ENCODE data around the gene FGGY.
A peak's percentile ranks its signal among the peaks of the same experiment; 100 is the strongest.
"Not testable (repeated sequence)": the region's sequence is repeated elsewhere in the genome, so short reads cannot be mapped to it uniquely, and the experiment has no call there.

FGGY gene, protein sequence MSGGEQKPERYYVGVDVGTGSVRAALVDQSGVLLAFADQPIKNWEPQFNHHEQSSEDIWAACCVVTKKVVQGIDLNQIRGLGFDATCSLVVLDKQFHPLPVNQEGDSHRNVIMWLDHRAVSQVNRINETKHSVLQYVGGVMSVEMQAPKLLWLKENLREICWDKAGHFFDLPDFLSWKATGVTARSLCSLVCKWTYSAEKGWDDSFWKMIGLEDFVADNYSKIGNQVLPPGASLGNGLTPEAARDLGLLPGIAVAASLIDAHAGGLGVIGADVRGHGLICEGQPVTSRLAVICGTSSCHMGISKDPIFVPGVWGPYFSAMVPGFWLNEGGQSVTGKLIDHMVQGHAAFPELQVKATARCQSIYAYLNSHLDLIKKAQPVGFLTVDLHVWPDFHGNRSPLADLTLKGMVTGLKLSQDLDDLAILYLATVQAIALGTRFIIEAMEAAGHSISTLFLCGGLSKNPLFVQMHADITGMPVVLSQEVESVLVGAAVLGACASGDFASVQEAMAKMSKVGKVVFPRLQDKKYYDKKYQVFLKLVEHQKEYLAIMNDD

DNA sequence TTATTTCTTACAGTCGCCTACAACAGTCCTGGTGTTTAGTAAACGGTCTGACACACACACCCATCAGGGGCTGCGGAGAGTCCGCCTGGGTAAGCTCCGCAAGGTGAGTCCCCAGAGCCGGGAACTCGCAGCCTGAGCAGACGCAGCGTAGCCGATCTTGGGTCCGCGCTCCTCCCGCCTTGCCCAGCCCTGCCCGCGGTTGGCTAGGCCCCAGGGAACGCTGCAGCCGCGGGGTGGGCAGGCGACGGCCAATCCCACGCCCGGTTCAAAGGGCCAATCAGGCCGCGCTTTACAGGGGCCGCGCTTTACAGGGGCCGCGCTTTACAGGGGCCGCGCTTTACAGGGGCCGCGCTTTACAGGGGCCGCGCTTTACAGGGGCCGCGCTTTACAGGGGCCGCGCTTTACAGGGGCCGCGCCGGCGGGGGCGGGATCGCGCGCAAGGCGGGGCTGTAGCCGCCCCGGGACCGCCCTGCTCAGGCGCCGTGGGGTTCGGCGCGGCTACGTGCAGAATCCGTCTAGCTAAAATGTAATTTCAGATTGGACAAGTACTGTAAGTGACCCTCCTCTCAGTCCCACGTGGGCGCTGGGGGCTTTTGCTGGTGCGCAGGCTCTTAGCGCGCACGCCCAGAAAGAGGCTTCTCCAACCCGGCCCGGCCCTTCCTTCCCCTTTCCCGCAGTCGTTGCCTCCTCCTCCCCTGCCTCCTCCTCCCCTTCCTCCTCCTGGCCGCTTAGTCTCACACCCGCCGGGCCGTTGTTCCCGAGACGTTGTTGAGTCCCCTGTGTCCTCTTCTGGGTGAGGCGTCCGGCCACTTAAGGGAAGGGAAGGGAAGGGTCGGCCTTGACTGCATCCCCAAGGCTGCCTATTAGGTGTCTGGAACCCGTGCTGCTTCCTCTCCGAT, at the start of gene FGGY:
Gene FGGY, plus strand, starts transcription at position 737 of the 899 bp plus-strand sequence. CDS start 24,456 bp downstream, outside the sequence.
- DNase-seq (ENCODE audit: low read depth), result peak; percentile 99
- H3K4me3 ChIP-seq (ENCODE audit: low read length), result peak within 1 kb of the TSS; percentile 80

DNA sequence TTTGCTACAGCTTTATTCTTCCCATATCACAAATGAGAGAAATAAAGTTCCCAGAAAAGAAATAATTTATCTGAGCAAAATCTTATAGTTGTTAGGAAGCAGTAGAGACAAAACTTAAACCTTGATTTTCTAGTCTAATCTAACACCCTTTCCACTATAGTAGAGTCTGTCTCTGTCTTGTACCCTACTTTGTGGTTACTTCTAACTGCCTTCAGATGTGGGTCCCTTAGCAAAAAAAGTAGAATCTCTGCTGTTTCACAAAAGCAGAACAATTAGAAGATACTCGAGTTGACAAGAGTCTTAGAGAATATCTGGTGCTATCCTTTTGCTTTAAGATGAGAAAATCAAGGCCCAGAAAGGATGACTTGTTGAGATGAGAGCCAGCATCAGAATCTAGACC, 48.1 kb upstream of the FGGY start:
- DNase-seq (ENCODE audit: low read depth), result no peak
- no peak overlapping the region for H3K4me3 ChIP-seq (ENCODE audit: low read length)
- TF ChIP-seq, protein P1, sequence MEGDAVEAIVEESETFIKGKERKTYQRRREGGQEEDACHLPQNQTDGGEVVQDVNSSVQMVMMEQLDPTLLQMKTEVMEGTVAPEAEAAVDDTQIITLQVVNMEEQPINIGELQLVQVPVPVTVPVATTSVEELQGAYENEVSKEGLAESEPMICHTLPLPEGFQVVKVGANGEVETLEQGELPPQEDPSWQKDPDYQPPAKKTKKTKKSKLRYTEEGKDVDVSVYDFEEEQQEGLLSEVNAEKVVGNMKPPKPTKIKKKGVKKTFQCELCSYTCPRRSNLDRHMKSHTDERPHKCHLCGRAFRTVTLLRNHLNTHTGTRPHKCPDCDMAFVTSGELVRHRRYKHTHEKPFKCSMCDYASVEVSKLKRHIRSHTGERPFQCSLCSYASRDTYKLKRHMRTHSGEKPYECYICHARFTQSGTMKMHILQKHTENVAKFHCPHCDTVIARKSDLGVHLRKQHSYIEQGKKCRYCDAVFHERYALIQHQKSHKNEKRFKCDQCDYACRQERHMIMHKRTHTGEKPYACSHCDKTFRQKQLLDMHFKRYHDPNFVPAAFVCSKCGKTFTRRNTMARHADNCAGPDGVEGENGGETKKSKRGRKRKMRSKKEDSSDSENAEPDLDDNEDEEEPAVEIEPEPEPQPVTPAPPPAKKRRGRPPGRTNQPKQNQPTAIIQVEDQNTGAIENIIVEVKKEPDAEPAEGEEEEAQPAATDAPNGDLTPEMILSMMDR (conservative IDR thresholded peaks at IDR 0.05; ENCODE audit: low read length), result no peak

More for the DNA sequence above, at the start of gene FGGY:
- TF ChIP-seq, protein P1 (conservative IDR thresholded peaks at IDR 0.05; ENCODE audit: low read length), result no peak

DNA sequence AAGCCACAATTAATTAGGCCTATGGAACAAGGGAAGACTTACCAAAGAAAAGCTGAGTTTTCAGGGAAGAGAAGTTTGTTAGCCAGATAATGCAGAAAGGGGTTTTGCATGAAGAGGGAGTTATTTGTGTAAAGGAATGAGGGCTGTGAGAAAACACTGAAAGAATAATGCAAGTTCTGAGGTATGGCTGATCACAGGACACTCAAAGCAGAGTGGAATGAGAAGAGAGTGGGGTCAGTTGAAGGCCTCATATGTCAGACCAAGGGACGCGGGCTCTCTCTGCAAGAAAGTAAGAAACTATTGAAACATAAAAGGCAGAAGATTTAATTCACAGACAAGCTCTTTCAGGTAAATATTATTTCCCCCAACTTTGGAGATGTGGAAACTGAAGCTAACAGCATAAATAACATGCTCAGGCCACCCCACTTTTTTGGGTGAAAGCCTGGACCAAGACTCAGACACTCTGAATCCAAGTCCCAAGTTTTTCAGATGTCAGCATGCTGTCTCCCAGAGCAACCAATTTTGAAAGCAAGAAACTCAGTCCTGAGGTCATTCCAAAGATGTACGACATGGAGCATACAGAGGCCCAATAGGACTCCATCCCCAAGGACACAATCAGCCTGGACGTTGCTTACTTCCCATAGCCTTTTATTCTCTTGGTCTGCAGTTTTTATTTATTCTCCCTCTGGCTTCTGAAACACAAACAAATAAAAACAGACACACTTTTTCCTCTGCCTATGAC, 47.3 kb upstream of the FGGY start:
- TF ChIP-seq, protein P1 (conservative IDR thresholded peaks at IDR 0.05; ENCODE audit: low read length), result no peak
- no peak overlapping the region for H3K4me3 ChIP-seq (ENCODE audit: low read length)
- no peak for DNase-seq (ENCODE audit: low read depth)

DNA sequence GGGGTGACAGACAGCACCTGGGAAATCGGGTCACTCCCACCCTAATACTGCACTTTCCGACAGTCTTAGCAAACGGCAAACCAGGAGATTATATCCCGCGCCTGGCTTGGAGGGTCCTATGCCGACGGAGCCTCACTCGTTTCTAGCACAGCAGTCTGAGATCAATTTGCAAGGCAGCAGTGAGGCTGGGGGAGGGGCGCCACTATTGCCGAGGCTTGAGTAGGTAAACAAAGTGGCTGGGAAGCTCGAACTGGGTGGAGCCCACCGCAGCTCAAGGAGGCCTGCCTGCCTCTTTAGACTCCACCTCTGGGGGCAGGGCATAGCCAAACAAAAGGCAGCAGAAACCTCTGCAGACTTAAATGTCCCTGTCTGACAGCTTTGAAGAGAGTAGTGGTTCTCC, 45.8 kb upstream of the FGGY start:
- H3K4me3 ChIP-seq (ENCODE audit: low read length); DNase-seq (ENCODE audit: low read depth): not testable (repeated sequence)

DNA sequence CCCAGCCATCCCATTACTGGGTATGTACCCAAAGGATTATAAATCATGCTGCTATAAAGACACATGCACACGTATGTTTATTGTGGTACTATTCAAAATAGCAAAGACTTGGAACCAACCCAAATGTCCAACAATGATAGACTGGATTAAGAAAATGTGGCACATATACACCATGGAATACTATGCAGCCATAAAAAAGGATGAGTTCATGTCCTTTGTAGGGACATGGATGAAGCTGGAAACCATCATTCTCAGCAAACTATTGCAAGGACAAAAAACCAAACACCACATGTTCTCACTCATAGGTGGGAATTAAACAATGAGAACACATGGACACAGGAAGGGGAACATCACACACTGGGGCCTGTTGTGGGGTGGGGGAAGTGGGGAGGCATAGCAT, 40.5 kb upstream of the FGGY start:
- not testable (repeated sequence) for H3K4me3 ChIP-seq (ENCODE audit: low read length); DNase-seq (ENCODE audit: low read depth)

DNA sequence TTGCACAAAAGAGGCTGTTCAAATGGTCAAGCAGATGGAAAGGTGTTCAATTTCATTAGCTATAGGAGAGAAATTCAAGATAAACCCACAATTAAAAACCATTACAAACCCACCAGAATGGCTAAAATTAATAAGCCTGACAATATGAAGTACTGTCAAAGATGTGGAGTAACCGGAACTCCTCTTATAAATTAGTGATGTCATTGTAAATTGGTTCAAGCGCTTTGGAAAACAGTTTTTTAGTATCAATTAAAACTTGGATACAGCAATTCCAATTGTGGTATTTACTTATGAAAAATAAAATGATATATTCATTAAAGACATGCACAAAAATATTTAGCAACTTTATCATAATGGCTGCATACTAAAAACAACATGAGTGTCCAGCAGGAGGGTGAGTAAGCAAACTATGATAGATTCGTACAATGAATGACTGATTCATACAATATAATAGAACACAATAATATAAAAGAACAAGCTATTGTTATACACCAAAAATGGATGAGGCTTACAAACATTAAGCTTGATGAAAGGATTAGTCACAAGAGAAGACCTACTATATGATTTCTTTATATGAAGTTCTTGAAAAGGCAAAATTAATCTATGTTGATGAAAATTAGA, 38.4 kb upstream of the FGGY start:
- H3K4me3 ChIP-seq (ENCODE audit: low read length), result no peak overlapping the region
- TF ChIP-seq, protein P1 (conservative IDR thresholded peaks at IDR 0.05; ENCODE audit: low read length), result no peak
- no peak for DNase-seq (ENCODE audit: low read depth)

DNA sequence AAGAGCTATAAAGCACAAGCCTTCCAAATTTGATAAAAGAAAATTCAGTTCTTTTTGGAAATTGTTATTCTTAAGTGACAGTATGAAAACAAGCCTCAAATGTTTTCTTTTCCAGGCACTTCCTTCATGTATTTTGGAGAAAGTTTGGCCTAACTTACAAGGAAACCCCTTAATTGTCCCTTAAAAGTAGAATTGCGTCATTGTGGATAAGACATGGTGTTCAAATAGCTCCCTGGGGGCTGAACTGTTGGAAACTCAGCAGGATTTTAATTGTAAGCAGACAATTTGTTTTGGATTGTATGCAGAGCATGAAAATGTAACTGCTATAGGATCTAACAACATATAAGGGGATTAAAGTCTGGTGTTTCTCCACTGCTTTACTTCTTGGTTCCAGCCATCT, 35.4 kb upstream of the FGGY start:
- peak; percentile 75 for DNase-seq (ENCODE audit: low read depth)
- TF ChIP-seq, protein P1 (conservative IDR thresholded peaks at IDR 0.05; ENCODE audit: low read length), result no peak
- no peak overlapping the region for H3K4me3 ChIP-seq (ENCODE audit: low read length)

Measured in AG10803 (cell line).